PFSK-1 (cell line): ENCODE measurements around the gene HCFC1.

Experiments
- FOXP2 ChIP-seq: optimal IDR thresholded peaks from 2 replicates; pipeline ENCODE3; 2011; ENCODE audit warnings: borderline replicate concordance, control low read depth, inconsistent platforms; ENCODE audit not compliant: insufficient read depth; ENCODE audit errors: extremely low read length, extremely low read depth
- POLR2AphosphoS5 ChIP-seq: IDR thresholded peaks from 2 replicates; pipeline ENCODE4 v1.6.1; 2012; ENCODE audit warnings: low read depth, mild to moderate bottlenecking, control low read depth, low read length, moderate library complexity
- REST ChIP-seq, 2 experiments: IDR thresholded peaks; 2 replicates each; pipeline versions ENCODE4 v1.6.1 to v1.8.0; 2011 to 2012; ENCODE audit warnings: low read depth in 2 of 2, low read length in 2 of 2, control low read depth in 1 of 2, inconsistent platforms in 1 of 2, mild to moderate bottlenecking in 1 of 2, moderate library complexity in 1 of 2; ENCODE audit not compliant: insufficient read depth in 1 of 2
- SIN3A ChIP-seq: IDR thresholded peaks from 2 replicates; pipeline ENCODE4 v1.6.1; 2012; ENCODE audit warnings: mild to moderate bottlenecking, low read length, moderate library complexity, borderline replicate concordance; ENCODE audit not compliant: insufficient read depth
- TAF1 ChIP-seq: IDR thresholded peaks from 2 replicates; pipeline ENCODE4 v1.6.1; 2012; ENCODE audit warnings: low read length, control low read depth, borderline replicate concordance; ENCODE audit not compliant: insufficient read depth

- TF ChIP-seq REST (IDR thresholded peaks at IDR 0.05; ENCODE audit: insufficient read depth in 1 of 2, low read depth in 2 of 2, low read length in 2 of 2), result no peak
- TF ChIP-seq TAF1, result no peak
- TF ChIP-seq SIN3A, result no peak
- TF ChIP-seq POLR2AphosphoS5, result no peak
- TF ChIP-seq FOXP2, result no peak
These were observed 30.6 kb upstream of the HCFC1 start for GRCh38 chrX:154002215-154002719.
